ENCODE results near the gene LCOR. TPM values are rescaled to one million over a fixed set of nuclear protein-coding genes. Genes with fewer than 3 reads are reported as not detected.

The LCOR gene
- total RNA-seq, 2 donors from 2014 or later, result 36.9 to 43.3 TPM

- Mint-ChIP-seq H3K9me3 (no peaks in the 10 kb centered on the region), H3K4me3 (no peak overlapping the region), H3K27ac (no peak overlapping the region), H3K36me3 (ENCODE audit: low read depth) (no peaks in the 10 kb centered on the region), H3K27me3 (ENCODE audit: insufficient read depth) (no peaks in the 10 kb centered on the region), H3K4me1 (peaks cover 14% of the 10 kb centered on the region)
- Histone ChIP-seq H3K9ac (ENCODE audit: extremely low read depth, low read length, poor library complexity, severe bottlenecking) (no peak overlapping the region), H3K4me3 (ENCODE audit: low read length) (no peak overlapping the region), H3K27ac (ENCODE audit: low read depth, low read length) (no peak overlapping the region), H3K27me3 (ENCODE audit: control insufficient read depth, insufficient read depth, low read length, poor library complexity, severe bottlenecking) (no peaks in the 10 kb centered on the region), H3K9me3 (ENCODE audit: control insufficient read depth, low read length) (no peaks in the 10 kb centered on the region), H3K4me1 (ENCODE audit: control insufficient read depth, insufficient read depth, low read length) (no peaks in the 10 kb centered on the region), H3K36me3 (ENCODE audit: control insufficient read depth, insufficient read depth, low read length) (no peaks in the 10 kb centered on the region)
- TF ChIP-seq, protein P1, sequence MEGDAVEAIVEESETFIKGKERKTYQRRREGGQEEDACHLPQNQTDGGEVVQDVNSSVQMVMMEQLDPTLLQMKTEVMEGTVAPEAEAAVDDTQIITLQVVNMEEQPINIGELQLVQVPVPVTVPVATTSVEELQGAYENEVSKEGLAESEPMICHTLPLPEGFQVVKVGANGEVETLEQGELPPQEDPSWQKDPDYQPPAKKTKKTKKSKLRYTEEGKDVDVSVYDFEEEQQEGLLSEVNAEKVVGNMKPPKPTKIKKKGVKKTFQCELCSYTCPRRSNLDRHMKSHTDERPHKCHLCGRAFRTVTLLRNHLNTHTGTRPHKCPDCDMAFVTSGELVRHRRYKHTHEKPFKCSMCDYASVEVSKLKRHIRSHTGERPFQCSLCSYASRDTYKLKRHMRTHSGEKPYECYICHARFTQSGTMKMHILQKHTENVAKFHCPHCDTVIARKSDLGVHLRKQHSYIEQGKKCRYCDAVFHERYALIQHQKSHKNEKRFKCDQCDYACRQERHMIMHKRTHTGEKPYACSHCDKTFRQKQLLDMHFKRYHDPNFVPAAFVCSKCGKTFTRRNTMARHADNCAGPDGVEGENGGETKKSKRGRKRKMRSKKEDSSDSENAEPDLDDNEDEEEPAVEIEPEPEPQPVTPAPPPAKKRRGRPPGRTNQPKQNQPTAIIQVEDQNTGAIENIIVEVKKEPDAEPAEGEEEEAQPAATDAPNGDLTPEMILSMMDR (conservative IDR thresholded peaks at IDR 0.05), result no peak
- no peak for DNase-seq
- 82 to 95% methylated on average over 1 to 2 of the region's 2 CpGs for WGBS, 2 experiments (ENCODE audit: insufficient coverage in 1 of 2, insufficient read length in 1 of 2)
Observed at GRCh38 chr10:97028126-97028831, 196.2 kb downstream of the LCOR start.

DNA sequence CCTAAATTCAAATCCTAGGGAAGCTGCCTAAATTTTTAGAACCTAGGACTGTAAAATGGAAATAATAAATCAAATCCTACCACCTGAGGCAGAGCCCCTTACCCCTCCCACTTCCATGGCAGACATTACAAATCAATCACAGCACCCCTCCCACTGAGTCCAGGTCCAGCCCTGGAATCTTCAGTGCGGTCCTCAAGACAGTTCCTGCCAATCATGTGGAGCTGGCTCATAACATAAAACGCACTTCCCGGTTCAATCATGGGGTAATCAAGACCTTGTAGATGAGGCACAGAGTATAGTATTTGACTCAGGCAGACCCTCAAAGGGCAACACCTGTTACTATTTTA, 196.7 kb downstream of the LCOR start:
- 89 to 95% methylated on average over 3 of the region's 3 CpGs for WGBS, 2 experiments (ENCODE audit: insufficient coverage in 1 of 2, insufficient read length in 1 of 2)

DNA sequence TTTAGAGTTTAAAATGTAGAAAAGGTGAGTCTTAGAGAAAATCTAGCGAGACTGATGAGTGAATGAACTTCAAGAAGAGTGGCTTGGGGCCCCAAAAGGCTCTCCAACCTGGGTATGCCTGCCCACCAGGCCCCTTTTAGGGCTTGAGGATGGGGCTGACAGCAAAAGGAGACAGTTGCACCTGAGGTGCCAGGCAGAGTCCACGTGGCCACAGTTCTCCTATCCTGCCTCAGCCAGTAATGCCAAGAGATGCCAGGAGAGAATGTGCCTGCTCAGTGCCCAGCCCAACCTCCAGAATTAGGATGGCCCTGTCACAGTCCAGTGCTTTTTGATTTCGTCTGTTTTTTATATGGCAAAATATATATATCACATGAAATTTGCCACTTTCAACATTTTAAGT, 197.2 kb downstream of the LCOR start:
- 89 to 92% methylated on average over 3 of the region's 3 CpGs for WGBS, 2 experiments (ENCODE audit: insufficient coverage in 1 of 2, insufficient read length in 1 of 2)
- H3K9me3 Mint-ChIP-seq, result no peaks in the 10 kb centered on the region
- no peak overlapping the region for H3K4me3 Mint-ChIP-seq

More for the DNA sequence above, 196.7 kb downstream of the LCOR start:
- Histone ChIP-seq H3K27me3 (ENCODE audit: control insufficient read depth, insufficient read depth, low read length, poor library complexity, severe bottlenecking) (no peaks in the 10 kb centered on the region), H3K36me3 (ENCODE audit: control insufficient read depth, insufficient read depth, low read length) (no peaks in the 10 kb centered on the region), H3K27ac (ENCODE audit: low read depth, low read length) (no peak overlapping the region), H3K9ac (ENCODE audit: extremely low read depth, low read length, poor library complexity, severe bottlenecking) (no peak overlapping the region), H3K4me1 (ENCODE audit: control insufficient read depth, insufficient read depth, low read length) (no peaks in the 10 kb centered on the region), H3K4me3 (ENCODE audit: low read length) (no peak overlapping the region), H3K9me3 (ENCODE audit: control insufficient read depth, low read length) (no peaks in the 10 kb centered on the region)
- H3K36me3 Mint-ChIP-seq (ENCODE audit: low read depth), result no peaks in the 10 kb centered on the region
- H3K4me3 Mint-ChIP-seq, result no peak overlapping the region
- no peaks in the 10 kb centered on the region for H3K9me3 Mint-ChIP-seq
- H3K27ac Mint-ChIP-seq, result no peak overlapping the region
- H3K4me1 Mint-ChIP-seq, result peaks cover 14% of the 10 kb centered on the region
- TF ChIP-seq, protein P1 (conservative IDR thresholded peaks at IDR 0.05), result no peak
- DNase-seq, result no peak
- no peaks in the 10 kb centered on the region for H3K27me3 Mint-ChIP-seq (ENCODE audit: insufficient read depth)

More for the DNA sequence above, 197.2 kb downstream of the LCOR start:
- no peak overlapping the region for H3K9ac ChIP-seq (ENCODE audit: extremely low read depth, low read length, poor library complexity, severe bottlenecking)
- no peak overlapping the region for H3K27ac ChIP-seq (ENCODE audit: low read depth, low read length)
- Mint-ChIP-seq H3K27me3 (ENCODE audit: insufficient read depth) (no peaks in the 10 kb centered on the region), H3K36me3 (ENCODE audit: low read depth) (no peaks in the 10 kb centered on the region), H3K27ac (no peak overlapping the region), H3K4me1 (peaks cover 14% of the 10 kb centered on the region)
- H3K4me3 ChIP-seq (ENCODE audit: low read length), result no peak overlapping the region
- H3K36me3 ChIP-seq (ENCODE audit: control insufficient read depth, insufficient read depth, low read length), result no peaks in the 10 kb centered on the region
- DNase-seq, result no peak
- H3K27me3 ChIP-seq (ENCODE audit: control insufficient read depth, insufficient read depth, low read length, poor library complexity, severe bottlenecking), result no peaks in the 10 kb centered on the region
- no peaks in the 10 kb centered on the region for H3K9me3 ChIP-seq (ENCODE audit: control insufficient read depth, low read length)
- TF ChIP-seq, protein P1 (conservative IDR thresholded peaks at IDR 0.05), result no peak
- no peaks in the 10 kb centered on the region for H3K4me1 ChIP-seq (ENCODE audit: control insufficient read depth, insufficient read depth, low read length)

Measured in endodermal cell (in vitro differentiated cells).